DND-41 (cell line): ENCODE measurements around the gene AGTR1.

Experiments
- ATAC-seq: fragments of 200-7000 bp; cut with Tn5 transposase; 3 replicates; pipeline ENCODE4 v1.9.1; 2021; ENCODE audit warnings: low read depth; ENCODE audit not compliant: insufficient read depth
- DNase-seq: peaks from one replicate; pipeline ENCODE4 v3.0.0-alpha.2; 2020
- H2AFZ ChIP-seq: 2 replicates; pipeline ENCODE4 v1.6.0; 2012; ENCODE audit warnings: low read depth, low read length
- H3K27ac ChIP-seq: 2 replicates; pipeline ENCODE4 v1.5.1; 2012; ENCODE audit warnings: low read length, inconsistent platforms
- H3K27me3 ChIP-seq: fragments of 200-600 bp; sonication (generic); 2 replicates; pipeline ENCODE4 v1.6.0; 2012; ENCODE audit warnings: low read length, mild to moderate bottlenecking, inconsistent platforms; ENCODE audit not compliant: insufficient read depth, poor library complexity
- H3K36me3 ChIP-seq: 2 replicates; pipeline ENCODE4 v1.5.1; 2012; ENCODE audit warnings: low read length, inconsistent platforms; ENCODE audit not compliant: insufficient read depth
- H3K4me1 ChIP-seq: 2 replicates; pipeline ENCODE4 v1.5.1; 2012; ENCODE audit warnings: mild to moderate bottlenecking, low read length; ENCODE audit not compliant: insufficient read depth
- H3K4me2 ChIP-seq: 2 replicates; pipeline ENCODE4 v1.6.0; 2012; ENCODE audit warnings: mild to moderate bottlenecking, moderate library complexity, low read length, inconsistent platforms; ENCODE audit not compliant: insufficient read depth
- H3K4me3 ChIP-seq, 2 experiments: fragments of 200-600 bp in 1 of 2; shearing (Covaris generic) in 1 of 2; 2 replicates each; pipeline ENCODE4 v1.5.1; 2012 to 2016; ENCODE audit warnings: inconsistent platforms in 2 of 2, low read length in 2 of 2, mild to moderate bottlenecking in 2 of 2, low read depth in 1 of 2, moderate library complexity in 1 of 2
- H3K79me2 ChIP-seq: 2 replicates; pipeline ENCODE4 v1.6.0; 2012; ENCODE audit warnings: low read length, inconsistent platforms; ENCODE audit not compliant: insufficient read depth
- H3K9ac ChIP-seq: 2 replicates; pipeline ENCODE4 v1.6.0; 2012; ENCODE audit warnings: low read depth, mild to moderate bottlenecking, inconsistent platforms, low read length, moderate library complexity
- H3K9me3 ChIP-seq: 2 replicates; pipeline ENCODE4 v1.5.1; 2012; ENCODE audit warnings: low read length, moderate library complexity, mild to moderate bottlenecking, inconsistent platforms; ENCODE audit not compliant: insufficient read depth, severe bottlenecking
- H4K20me1 ChIP-seq: 2 replicates; pipeline ENCODE4 v1.6.0; 2012; ENCODE audit warnings: low read length; ENCODE audit not compliant: insufficient read depth
- EZH2 ChIP-seq: IDR thresholded peaks from 3 replicates; pipeline ENCODE4 v1.6.1; 2012; ENCODE audit warnings: borderline replicate concordance, low read depth, mild to moderate bottlenecking, moderate library complexity, low read length, inconsistent platforms; ENCODE audit not compliant: severe bottlenecking
- TF ChIP-seq, protein P1 (sequence below): IDR thresholded peaks from 2 replicates; pipeline ENCODE4 v1.5.1; 2012; ENCODE audit warnings: borderline replicate concordance, low read length, moderate library complexity, mild to moderate bottlenecking; ENCODE audit not compliant: poor library complexity, severe bottlenecking; ENCODE audit errors: extremely low read depth

AGTR1 gene

DNA sequence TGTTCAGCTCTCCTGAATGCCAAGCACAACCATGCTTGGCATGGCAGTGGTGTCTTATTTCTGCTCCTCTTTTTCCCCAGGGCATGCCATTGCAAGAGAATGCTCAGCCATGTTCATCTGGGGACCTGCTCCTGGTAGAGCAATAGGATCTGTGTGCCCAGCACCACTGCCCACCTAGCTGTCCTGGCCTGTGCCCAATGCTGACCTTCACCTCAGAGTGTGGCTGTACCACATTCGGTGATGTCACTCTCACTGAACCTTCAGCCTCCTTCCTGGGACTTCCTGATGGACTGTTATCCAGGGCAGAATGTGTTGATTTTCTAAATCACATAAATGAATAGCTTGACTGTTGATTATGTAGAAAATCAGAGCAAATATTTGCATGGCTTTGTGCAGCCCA lies 42.0 kb downstream of the AGTR1 start:
- DNase-seq (no peak), ATAC-seq (no peak)
- no peaks in the 10 kb centered on the region for H3K9me3 ChIP-seq
- H3K79me2 ChIP-seq = no peaks in the 10 kb centered on the region
- no peak for TF ChIP-seq EZH2
- TF ChIP-seq, protein P1, sequence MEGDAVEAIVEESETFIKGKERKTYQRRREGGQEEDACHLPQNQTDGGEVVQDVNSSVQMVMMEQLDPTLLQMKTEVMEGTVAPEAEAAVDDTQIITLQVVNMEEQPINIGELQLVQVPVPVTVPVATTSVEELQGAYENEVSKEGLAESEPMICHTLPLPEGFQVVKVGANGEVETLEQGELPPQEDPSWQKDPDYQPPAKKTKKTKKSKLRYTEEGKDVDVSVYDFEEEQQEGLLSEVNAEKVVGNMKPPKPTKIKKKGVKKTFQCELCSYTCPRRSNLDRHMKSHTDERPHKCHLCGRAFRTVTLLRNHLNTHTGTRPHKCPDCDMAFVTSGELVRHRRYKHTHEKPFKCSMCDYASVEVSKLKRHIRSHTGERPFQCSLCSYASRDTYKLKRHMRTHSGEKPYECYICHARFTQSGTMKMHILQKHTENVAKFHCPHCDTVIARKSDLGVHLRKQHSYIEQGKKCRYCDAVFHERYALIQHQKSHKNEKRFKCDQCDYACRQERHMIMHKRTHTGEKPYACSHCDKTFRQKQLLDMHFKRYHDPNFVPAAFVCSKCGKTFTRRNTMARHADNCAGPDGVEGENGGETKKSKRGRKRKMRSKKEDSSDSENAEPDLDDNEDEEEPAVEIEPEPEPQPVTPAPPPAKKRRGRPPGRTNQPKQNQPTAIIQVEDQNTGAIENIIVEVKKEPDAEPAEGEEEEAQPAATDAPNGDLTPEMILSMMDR = no peak
- H3K27ac ChIP-seq = no peak overlapping the region
- no peaks in the 10 kb centered on the region for H3K4me1 ChIP-seq
- H3K27me3 ChIP-seq = no peaks in the 10 kb centered on the region
- H4K20me1 ChIP-seq = no peaks in the 10 kb centered on the region
- no peaks in the 10 kb centered on the region for H3K36me3 ChIP-seq
- no peak overlapping the region for H2AFZ ChIP-seq
- no peak overlapping the region for H3K4me3 ChIP-seq
- no peak overlapping the region for H3K4me2 ChIP-seq
- H3K9ac ChIP-seq = no peak overlapping the region

DNA sequence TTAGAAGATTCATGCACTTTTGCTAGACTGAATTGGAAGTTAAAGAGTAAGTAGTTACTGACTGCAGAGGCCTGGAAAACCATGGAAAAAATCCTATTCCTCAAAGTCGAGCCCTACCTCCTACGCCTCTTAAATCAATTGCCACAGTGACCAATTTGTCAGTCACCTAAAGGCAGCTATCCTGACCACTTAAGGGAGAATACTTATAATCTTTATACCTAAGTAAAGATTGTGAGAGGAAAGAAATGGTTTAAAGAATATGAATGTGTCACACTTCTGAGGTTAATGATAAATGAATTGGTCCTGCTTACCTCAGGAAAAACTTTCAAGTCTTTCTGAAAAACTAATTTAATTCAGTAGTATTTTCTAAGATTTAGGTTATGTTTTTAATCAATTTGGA lies 42.6 kb downstream of the AGTR1 start:
- no peak overlapping the region for H2AFZ ChIP-seq
- TF ChIP-seq, protein P1 = no peak
- DNase-seq = no peak
- H3K4me2 ChIP-seq = no peak overlapping the region
- H4K20me1 ChIP-seq = no peaks in the 10 kb centered on the region
- H3K27me3 ChIP-seq = no peaks in the 10 kb centered on the region
- H3K27ac ChIP-seq = no peak overlapping the region
- no peak overlapping the region for H3K4me3 ChIP-seq
- H3K4me1 ChIP-seq = no peaks in the 10 kb centered on the region
- no peaks in the 10 kb centered on the region for H3K9me3 ChIP-seq
- no peaks in the 10 kb centered on the region for H3K36me3 ChIP-seq
- ATAC-seq = no peak
- no peak overlapping the region for H3K9ac ChIP-seq
- no peaks in the 10 kb centered on the region for H3K79me2 ChIP-seq

DNA sequence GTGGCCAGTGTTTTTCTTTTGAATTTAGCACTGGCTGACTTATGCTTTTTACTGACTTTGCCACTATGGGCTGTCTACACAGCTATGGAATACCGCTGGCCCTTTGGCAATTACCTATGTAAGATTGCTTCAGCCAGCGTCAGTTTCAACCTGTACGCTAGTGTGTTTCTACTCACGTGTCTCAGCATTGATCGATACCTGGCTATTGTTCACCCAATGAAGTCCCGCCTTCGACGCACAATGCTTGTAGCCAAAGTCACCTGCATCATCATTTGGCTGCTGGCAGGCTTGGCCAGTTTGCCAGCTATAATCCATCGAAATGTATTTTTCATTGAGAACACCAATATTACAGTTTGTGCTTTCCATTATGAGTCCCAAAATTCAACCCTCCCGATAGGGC lies 43.5 kb downstream of the AGTR1 start:
- no peak overlapping the region for H3K9ac ChIP-seq
- H3K79me2 ChIP-seq = no peaks in the 10 kb centered on the region
- H3K4me1 ChIP-seq = no peaks in the 10 kb centered on the region
- no peak for DNase-seq
- no peak overlapping the region for H3K4me2 ChIP-seq
- H2AFZ ChIP-seq = no peak overlapping the region
- no peaks in the 10 kb centered on the region for H4K20me1 ChIP-seq
- H3K27me3 ChIP-seq = no peaks in the 10 kb centered on the region
- no peak overlapping the region for H3K4me3 ChIP-seq
- H3K36me3 ChIP-seq = no peaks in the 10 kb centered on the region
- TF ChIP-seq EZH2 = no peak
- TF ChIP-seq, protein P1 = no peak
- H3K9me3 ChIP-seq = no peaks in the 10 kb centered on the region
- H3K27ac ChIP-seq = no peak overlapping the region
- ATAC-seq = no peak

DNA sequence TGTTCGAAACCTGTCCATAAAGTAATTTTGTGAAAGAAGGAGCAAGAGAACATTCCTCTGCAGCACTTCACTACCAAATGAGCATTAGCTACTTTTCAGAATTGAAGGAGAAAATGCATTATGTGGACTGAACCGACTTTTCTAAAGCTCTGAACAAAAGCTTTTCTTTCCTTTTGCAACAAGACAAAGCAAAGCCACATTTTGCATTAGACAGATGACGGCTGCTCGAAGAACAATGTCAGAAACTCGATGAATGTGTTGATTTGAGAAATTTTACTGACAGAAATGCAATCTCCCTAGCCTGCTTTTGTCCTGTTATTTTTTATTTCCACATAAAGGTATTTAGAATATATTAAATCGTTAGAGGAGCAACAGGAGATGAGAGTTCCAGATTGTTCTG lies 44.4 kb downstream of the AGTR1 start:
- Histone ChIP-seq H3K4me2 (no peak overlapping the region), H3K9ac (no peak overlapping the region), H3K27ac (no peak overlapping the region), H3K4me3 (no peak overlapping the region), H3K4me1 (no peaks in the 10 kb centered on the region), H2AFZ (no peak overlapping the region), H3K36me3 (no peaks in the 10 kb centered on the region), H3K79me2 (no peaks in the 10 kb centered on the region), H3K9me3 (no peaks in the 10 kb centered on the region), H4K20me1 (no peaks in the 10 kb centered on the region), H3K27me3 (no peaks in the 10 kb centered on the region)
- ATAC-seq (no peak), DNase-seq (no peak)
- no peak for TF ChIP-seq EZH2
- TF ChIP-seq, protein P1 = no peak
